ENCODE data around the gene ZNF43. TPM values are rescaled to one million over a fixed set of nuclear protein-coding genes. Genes with fewer than 3 reads are reported as not detected.
"Not testable (repeated sequence)": the region's sequence is repeated elsewhere in the genome, so short reads cannot be mapped to it uniquely, and the experiment has no call there.

The ZNF43 gene
- total RNA-seq, 1 donor from 2014 or later, result 12.0 TPM

- Histone ChIP-seq H3K9me3 (no peaks in the 10 kb centered on the region), H3K4me1 (no peaks in the 10 kb centered on the region), H3K27me3 (no peaks in the 10 kb centered on the region), H3K36me3 (peaks cover 0 to 35% of the 10 kb centered on the region in 2 donors), H3K4me3 (no peak overlapping the region), H3K27ac (no peak overlapping the region)
- no peak for DNase-seq (ENCODE audit: extremely low spot score in 2 of 2)
- TF ChIP-seq CTCF (IDR thresholded peaks at IDR 0.05) (no peak), POLR2AphosphoS5 (IDR thresholded peaks at IDR 0.05; ENCODE audit: insufficient read depth in 1 of 2, low read depth in 1 of 2) (no peak), POLR2A (IDR thresholded peaks at IDR 0.05) (no peak)
- intact Hi-C loops (cut with DNase I), result no loop called here
Measured at GRCh38 chr19:21758296-21758695, 77.7 kb downstream of the ZNF43 start.

GRCh38 chr19:21755555-21755954 is 80.4 kb downstream of the ZNF43 start:
- H3K9me3 ChIP-seq; H3K27ac ChIP-seq; H3K4me1 ChIP-seq; H3K4me3 ChIP-seq; DNase-seq (ENCODE audit: extremely low spot score in 2 of 2); intact Hi-C loops (cut with DNase I); H3K27me3 ChIP-seq: not testable (repeated sequence)
- peaks cover 0 to 45% of the 10 kb centered on the region in 2 donors for H3K36me3 ChIP-seq

Other genes starting within 250 kb of the ZNF43 start
- gene ZNF100, start 68.6 kb downstream of the ZNF43 start, total RNA-seq, result 5.4 TPM
- 5.6 TPM for gene ZNF208, start 174.8 kb upstream of the ZNF43 start, total RNA-seq
- 1.2 TPM for gene ZNF257, start 216.3 kb upstream of the ZNF43 start, total RNA-seq

Data from vagina (tissue), 2 donors.